LNCAP (cell line): ENCODE measurements around the gene TSSK2.

Experiments
- TF ChIP-seq, protein P1 (sequence below): fragments of 450-650 bp; IDR thresholded peaks from 2 replicates; pipeline ENCODE4 v1.5.1; 2017; ENCODE audit warnings: mild to moderate bottlenecking

The TSSK2 gene

DNA sequence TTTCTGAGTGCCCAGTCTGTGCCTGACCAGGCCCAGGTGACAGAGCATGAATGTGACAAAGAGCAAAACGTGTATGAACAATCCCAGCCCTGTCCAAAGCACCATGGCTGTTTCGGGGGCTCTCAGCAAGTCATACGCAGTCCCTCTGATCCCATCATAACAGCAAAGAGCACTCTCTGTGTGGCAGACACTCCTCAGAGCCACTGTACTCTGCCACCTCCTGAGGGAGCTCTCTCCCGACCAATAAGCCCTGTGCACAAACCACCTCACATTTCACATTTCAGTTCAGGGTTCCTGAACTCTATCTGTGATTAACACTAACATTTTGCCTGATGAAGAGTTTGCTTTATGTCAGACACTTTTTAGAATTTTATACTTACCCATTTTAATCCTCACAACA, 15.5 kb upstream of the TSSK2 start:
- TF ChIP-seq, protein P1, sequence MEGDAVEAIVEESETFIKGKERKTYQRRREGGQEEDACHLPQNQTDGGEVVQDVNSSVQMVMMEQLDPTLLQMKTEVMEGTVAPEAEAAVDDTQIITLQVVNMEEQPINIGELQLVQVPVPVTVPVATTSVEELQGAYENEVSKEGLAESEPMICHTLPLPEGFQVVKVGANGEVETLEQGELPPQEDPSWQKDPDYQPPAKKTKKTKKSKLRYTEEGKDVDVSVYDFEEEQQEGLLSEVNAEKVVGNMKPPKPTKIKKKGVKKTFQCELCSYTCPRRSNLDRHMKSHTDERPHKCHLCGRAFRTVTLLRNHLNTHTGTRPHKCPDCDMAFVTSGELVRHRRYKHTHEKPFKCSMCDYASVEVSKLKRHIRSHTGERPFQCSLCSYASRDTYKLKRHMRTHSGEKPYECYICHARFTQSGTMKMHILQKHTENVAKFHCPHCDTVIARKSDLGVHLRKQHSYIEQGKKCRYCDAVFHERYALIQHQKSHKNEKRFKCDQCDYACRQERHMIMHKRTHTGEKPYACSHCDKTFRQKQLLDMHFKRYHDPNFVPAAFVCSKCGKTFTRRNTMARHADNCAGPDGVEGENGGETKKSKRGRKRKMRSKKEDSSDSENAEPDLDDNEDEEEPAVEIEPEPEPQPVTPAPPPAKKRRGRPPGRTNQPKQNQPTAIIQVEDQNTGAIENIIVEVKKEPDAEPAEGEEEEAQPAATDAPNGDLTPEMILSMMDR: no peak

DNA sequence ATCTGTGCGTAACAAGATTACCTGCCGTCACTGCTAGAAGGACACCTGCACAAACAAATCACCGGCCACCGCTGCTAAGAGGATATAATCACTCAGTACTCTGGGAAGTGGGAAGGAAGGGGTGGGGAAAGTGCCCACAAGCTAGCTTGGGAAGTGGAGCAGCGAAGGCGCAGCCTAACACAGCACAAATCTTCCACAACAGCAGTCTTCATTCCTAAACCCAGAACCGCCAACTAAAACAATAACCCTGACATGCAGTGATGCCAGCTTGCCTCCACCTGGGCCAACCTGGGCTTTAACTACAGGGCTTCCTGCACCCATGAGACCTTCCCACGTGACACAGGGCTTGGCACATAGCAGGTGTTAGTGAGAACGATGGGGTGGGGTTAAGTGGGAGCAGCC, 14.0 kb upstream of the TSSK2 start:
- TF ChIP-seq, protein P1: no peak

DNA sequence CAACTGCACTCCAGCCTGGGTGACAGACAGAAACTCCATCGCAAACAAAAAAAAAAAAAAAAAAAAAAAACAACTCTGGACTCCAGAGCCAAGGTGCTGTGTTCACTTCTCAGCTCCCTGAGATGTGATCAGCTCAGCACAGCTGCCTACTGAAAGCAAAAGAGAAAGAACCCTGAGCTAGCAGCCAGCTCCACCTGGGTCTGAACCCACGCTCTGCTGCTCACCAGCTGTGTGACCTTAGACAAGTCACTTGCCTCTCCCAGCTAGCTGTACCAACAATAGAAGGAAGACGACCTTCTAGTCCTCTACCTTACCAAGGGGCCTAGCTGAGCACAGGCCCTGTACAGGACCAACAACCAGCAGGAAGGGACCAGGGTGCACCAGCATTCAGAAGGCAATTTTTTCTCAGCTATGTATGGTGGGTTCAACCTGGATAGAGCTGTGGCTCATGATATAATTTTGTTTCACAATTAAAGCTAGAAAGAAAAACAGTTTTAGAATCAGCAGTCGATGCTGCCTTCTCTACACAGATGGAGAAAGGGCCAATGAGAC, 12.7 kb upstream of the TSSK2 start:
- TF ChIP-seq, protein P1: no peak

DNA sequence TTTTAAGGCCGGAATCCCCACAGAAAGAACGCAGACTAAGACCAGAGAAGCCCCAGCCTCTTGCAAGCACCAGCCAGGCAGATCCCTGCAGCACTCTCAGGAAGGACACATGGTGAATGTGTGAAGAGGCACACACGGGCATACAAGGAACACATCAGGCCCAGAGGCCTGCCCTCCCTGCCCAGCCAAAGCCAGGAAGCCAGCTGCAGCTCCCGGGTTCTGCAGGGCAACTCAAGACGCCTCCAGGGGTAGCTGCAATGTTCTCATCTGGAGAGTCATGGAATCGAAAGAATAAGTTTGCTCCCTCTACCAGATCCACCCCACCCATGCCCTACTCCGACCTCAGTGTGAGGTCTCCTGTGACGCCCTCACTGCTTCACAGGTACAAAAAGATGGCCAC, 11.2 kb upstream of the TSSK2 start:
- TF ChIP-seq, protein P1: no peak

DNA sequence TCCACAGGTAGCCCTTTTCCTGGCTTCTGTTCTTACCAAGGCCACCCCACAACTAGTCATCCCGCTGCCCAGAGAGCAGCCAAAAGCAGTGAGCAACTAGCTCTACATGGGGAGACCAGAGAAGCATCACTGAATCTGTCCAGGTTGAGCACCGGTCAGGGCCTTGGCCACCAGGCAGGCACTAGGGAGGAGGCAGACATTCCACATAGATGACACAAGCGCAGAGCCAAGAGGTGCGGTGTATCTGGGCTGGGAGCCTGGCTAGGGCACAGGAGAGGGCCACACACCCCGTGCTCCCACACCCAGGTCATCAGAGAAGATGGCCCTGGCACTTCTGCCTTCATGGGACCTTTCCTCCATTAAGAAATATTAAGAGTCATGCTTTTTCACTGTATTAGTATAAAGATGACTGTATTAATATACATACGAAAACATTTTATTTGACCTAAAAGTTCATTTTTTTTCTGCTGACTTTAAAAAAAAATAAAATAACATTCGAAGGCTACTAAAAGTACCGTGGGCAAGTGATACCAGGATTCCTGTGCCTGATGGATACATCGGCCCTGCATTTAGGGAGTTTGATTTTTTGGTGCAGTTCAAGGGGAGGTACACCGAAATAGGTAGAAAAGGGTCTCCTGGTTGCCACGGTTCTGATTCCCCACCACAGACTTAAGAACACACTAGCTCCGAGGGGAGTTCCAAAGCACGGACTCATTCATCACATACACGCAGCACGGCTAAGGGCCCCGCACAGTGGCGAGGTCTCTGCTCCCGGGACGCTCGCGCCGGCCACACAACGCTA, 10.1 kb upstream of the TSSK2 start:
- TF ChIP-seq, protein P1: no peak

DNA sequence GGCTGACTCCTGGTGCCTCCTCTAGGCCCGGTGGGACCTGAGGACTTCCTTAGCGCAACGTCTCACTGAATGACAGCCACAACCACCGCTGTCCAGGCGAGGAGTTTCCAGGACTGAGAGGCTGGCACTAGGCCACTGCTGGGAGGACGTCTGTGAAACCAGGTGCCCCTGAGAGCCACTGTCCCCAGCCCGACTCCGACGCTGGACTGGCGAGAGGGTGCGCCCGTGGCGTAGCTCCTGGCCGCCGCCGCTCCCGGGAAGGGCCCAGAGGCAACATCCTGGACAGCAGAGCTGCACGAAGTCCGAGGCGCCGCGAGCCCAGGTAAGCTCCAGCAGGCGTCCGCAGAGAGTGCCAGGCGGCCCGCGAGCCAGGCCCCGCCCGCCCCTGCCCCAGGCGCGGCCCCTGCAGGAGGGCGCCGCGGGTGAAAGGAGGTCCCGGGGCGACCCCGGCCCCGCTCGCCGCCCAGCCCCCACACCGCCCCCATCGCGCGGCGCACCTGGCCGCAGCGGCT, 9.4 kb upstream of the TSSK2 start:
- TF ChIP-seq, protein P1: no peak

DNA sequence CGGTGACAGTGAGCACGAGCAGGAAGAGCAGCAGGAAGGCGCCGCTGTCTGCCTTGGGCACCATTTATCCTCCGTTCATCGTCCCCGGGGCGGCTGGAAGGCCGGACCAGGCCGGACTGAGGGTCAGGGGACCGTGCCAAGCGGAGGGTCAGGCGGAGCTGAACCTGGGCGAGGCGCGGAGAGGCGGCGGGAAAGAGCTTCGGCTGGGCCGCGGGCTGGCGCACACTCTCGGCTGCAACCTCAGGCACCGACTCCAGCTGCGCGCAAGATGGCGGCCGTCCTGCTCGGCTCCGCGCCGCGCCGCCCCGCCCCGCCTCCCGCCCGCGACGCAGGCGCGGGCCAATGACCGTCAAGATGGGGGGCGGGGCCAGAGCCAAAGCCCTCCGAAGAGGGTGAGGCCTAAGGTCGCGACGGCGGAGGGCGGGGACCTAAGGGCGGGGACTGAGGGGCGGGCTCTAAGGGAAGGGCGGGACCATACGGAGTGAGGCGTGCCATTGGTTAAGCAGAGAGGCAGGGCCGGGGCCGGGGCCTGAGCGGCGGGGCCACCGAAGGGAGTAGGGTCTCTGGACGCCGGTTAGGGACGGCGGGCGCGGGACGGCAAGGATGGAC, 8.9 kb upstream of the TSSK2 start, which contains the start of gene DGCR2:
TSS of gene DGCR2 (minus strand) at position 270 of the 609 bp plus-strand sequence. CDS start at position 64, 206 bp downstream.
- TF ChIP-seq, protein P1: no peak
